DOHH2 (cell line): ENCODE results near the gene CLDND1.

Experiments
- H3F3A ChIP-seq: fragments of 200-600 bp; sonication (generic), shearing (Covaris generic); 2 replicates; pipeline ENCODE4 v1.6.0; 2016; ENCODE audit warnings: antibody characterized with exemption, mild to moderate bottlenecking; ENCODE audit not compliant: control insufficient read depth, insufficient read depth
- H3K27ac ChIP-seq: fragments of 200-600 bp; sonication (generic); 2 replicates; pipeline ENCODE4 v1.5.1; 2014; ENCODE audit warnings: low read depth, mild to moderate bottlenecking, low read length, moderate library complexity
- H3K27me3 ChIP-seq: fragments of 200-600 bp; sonication (generic); 2 replicates; pipeline ENCODE4 v1.6.1; 2014; ENCODE audit warnings: mild to moderate bottlenecking, low read length, mixed read lengths; ENCODE audit not compliant: control insufficient read depth
- H3K36me3 ChIP-seq: fragments of 200-600 bp; sonication (generic); 2 replicates; pipeline ENCODE4 v1.6.1; 2014; ENCODE audit warnings: mild to moderate bottlenecking, low read length, moderate library complexity, mixed read lengths; ENCODE audit not compliant: control insufficient read depth
- H3K4me1 ChIP-seq: fragments of 200-600 bp; sonication (generic); 2 replicates; pipeline ENCODE4 v1.6.1; 2014; ENCODE audit warnings: mild to moderate bottlenecking, low read length, mixed read lengths; ENCODE audit not compliant: control insufficient read depth
- H3K4me2 ChIP-seq: fragments of 200-600 bp; sonication (generic); 2 replicates; pipeline ENCODE4 v1.6.0; 2014; ENCODE audit warnings: mild to moderate bottlenecking, low read length, moderate library complexity
- H3K4me3 ChIP-seq: fragments of 200-600 bp; sonication (generic); 2 replicates; pipeline ENCODE4 v1.5.1; 2014; ENCODE audit warnings: mild to moderate bottlenecking, low read length, mixed read lengths
- H3K79me2 ChIP-seq: fragments of 200-600 bp; sonication (generic); 2 replicates; pipeline ENCODE4 v1.6.1; 2014; ENCODE audit warnings: mild to moderate bottlenecking, low read length, mixed read lengths; ENCODE audit not compliant: control insufficient read depth
- H3K9me2 ChIP-seq: fragments of 200-600 bp; sonication (generic); replicated peaks from 2 replicates; pipeline ENCODE4 v1.6.1; 2014; ENCODE audit warnings: mild to moderate bottlenecking, low read length, mixed read lengths; ENCODE audit not compliant: control insufficient read depth
- H3K9me3 ChIP-seq: fragments of 200-600 bp; sonication (generic); 2 replicates; pipeline ENCODE4 v1.6.1; 2014; ENCODE audit warnings: antibody characterized with exemption, low read length, mixed read lengths; ENCODE audit not compliant: control insufficient read depth, insufficient read depth
- H4K20me1 ChIP-seq: fragments of 200-600 bp; sonication (generic); 2 replicates; pipeline ENCODE4 v1.6.0; 2014; ENCODE audit warnings: low read depth, mild to moderate bottlenecking, antibody characterized with exemption, low read length, moderate library complexity; ENCODE audit not compliant: control insufficient read depth, insufficient read depth
- EZH2phosphoT487 ChIP-seq: fragments of 200-600 bp; sonication (generic); IDR thresholded peaks from 2 replicates; pipeline ENCODE4 v1.6.1; 2017; ENCODE audit warnings: borderline replicate concordance, mild to moderate bottlenecking, antibody characterized with exemption, low read length, moderate library complexity, mixed read lengths
- TF ChIP-seq, protein P1 (sequence below): fragments of 200-600 bp; sonication (generic); IDR thresholded peaks from one replicate; pipeline ENCODE4 v1.5.1; 2014; ENCODE audit warnings: antibody characterized with exemption, mild to moderate bottlenecking, low read depth, low read length; ENCODE audit not compliant: poor library complexity, severe bottlenecking

The CLDND1 gene

DNA sequence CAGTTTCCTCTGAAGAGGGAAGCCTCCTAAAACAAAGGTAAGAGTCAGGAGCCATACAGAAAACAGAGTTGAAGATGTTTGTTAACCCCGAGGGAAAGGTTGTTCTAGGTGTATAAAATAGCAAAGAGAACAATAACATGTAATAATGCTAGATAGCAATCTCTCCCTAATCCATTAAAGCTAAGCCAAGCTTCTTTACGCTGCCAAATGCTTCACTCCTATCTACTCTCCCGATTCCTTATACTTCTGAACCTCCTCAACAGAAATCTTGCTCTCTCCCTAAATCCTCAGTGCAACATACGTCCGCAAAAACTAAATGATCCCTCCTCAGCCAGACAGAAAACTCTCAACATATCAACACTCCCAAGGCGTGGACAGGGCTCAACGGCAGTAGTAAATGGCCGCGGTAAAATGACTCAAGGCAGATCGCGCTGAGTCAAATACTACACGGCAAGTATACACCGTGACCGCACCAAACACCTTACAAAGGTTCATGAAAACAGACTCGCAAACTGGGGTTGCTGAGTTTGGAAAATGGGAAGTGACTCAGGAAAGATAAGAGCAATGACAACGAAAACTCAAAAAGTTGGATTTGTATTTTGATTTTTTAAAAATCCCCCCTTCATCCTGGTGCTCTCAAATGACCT, 682 bp downstream of the CLDND1 start:
- Histone ChIP-seq H3K36me3 (peaks cover 54% of the 10 kb centered on the region), H4K20me1 (peaks cover 4% of the 10 kb centered on the region; the same call in 1 of the 2 replicates), H3K79me2 (peaks cover 45% of the 10 kb centered on the region), H3K4me3 (peak overlapping the region; percentile 95), H3F3A (no peaks in the 10 kb centered on the region; the same call in 1 of the 2 replicates), H3K27me3 (no peaks in the 10 kb centered on the region; the same call in 1 of the 2 replicates), H3K9me3 (peaks cover 4% of the 10 kb centered on the region; the same call in 1 of the 2 replicates), H3K4me2 (peak overlapping the region; percentile 88), H3K9me2 (no peaks in the 10 kb centered on the region; the same call in 1 of the 2 replicates), H3K4me1 (peaks cover 35% of the 10 kb centered on the region), H3K27ac (peak overlapping the region; percentile 43)
- no peak for TF ChIP-seq EZH2phosphoT487
- TF ChIP-seq, protein P1, sequence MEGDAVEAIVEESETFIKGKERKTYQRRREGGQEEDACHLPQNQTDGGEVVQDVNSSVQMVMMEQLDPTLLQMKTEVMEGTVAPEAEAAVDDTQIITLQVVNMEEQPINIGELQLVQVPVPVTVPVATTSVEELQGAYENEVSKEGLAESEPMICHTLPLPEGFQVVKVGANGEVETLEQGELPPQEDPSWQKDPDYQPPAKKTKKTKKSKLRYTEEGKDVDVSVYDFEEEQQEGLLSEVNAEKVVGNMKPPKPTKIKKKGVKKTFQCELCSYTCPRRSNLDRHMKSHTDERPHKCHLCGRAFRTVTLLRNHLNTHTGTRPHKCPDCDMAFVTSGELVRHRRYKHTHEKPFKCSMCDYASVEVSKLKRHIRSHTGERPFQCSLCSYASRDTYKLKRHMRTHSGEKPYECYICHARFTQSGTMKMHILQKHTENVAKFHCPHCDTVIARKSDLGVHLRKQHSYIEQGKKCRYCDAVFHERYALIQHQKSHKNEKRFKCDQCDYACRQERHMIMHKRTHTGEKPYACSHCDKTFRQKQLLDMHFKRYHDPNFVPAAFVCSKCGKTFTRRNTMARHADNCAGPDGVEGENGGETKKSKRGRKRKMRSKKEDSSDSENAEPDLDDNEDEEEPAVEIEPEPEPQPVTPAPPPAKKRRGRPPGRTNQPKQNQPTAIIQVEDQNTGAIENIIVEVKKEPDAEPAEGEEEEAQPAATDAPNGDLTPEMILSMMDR, result no peak

DNA sequence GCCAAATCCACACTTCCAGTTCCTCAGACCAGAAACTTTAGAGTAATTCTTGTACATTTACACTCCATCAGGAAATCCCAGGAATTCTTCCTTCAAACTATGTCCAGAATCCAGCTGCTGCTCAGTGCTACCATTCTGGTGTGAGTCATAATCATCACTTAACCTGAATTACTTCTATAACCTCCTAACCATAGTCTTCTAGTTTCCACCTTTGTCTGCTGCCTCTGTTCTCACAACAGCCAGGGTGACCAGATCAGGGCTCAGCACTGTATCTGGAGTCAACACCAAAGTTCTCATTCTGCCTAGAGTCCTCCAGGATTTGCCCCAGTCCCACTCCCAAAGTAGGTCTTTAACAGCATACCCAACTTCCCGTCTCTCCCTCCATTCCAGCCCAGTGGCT, 3.4 kb downstream of the CLDND1 start:
- Histone ChIP-seq H3K4me2 (no peak overlapping the region; the same call in 1 of the 2 replicates), H3K27ac (no peak overlapping the region), H3F3A (no peaks in the 10 kb centered on the region), H3K9me3 (peaks cover 4% of the 10 kb centered on the region; the same call in 1 of the 2 replicates), H3K4me1 (peaks cover 29% of the 10 kb centered on the region), H3K27me3 (no peaks in the 10 kb centered on the region; the same call in 1 of the 2 replicates), H4K20me1 (peaks cover 4% of the 10 kb centered on the region; the same call in 1 of the 2 replicates), H3K4me3 (no peak overlapping the region), H3K79me2 (peaks cover 45% of the 10 kb centered on the region), H3K9me2 (no peaks in the 10 kb centered on the region; the same call in 1 of the 2 replicates), H3K36me3 (peaks cover 75% of the 10 kb centered on the region)
- no peak for TF ChIP-seq EZH2phosphoT487
- TF ChIP-seq, protein P1, result no peak

DNA sequence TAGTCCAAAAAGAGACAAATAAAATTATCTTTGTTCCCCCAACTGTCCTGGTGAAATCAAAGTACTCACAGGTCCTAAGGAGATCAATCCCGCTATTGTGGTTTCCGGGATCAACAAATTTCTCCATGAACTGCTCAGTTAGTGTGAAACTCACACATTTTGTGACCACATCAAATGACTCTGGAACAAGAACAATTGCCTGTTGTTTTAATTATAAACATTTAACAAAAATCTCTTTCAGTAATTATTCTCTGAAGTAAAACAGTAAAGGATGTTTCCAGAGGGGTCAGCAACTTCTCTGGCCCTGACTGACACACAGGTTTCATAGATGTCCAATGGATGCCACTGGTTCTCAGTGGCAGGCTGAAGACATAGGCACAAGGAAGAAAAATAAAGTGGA, 3.9 kb downstream of the CLDND1 start:
- Histone ChIP-seq H3K4me1 (peaks cover 29% of the 10 kb centered on the region), H3K9me3 (peaks cover 3% of the 10 kb centered on the region; the same call in 1 of the 2 replicates), H3K4me3 (no peak overlapping the region), H3K79me2 (peaks cover 45% of the 10 kb centered on the region), H4K20me1 (peaks cover 4% of the 10 kb centered on the region; the same call in 1 of the 2 replicates), H3F3A (no peaks in the 10 kb centered on the region), H3K36me3 (peaks cover 75% of the 10 kb centered on the region), H3K4me2 (no peak overlapping the region), H3K9me2 (no peaks in the 10 kb centered on the region; the same call in 1 of the 2 replicates), H3K27ac (no peak overlapping the region), H3K27me3 (no peaks in the 10 kb centered on the region; the same call in 1 of the 2 replicates)
- TF ChIP-seq, protein P1, result no peak
- TF ChIP-seq EZH2phosphoT487, result no peak
